ENCODE results near the gene PNPLA2. TPM values are rescaled to one million over a fixed set of nuclear protein-coding genes. Genes with fewer than 3 reads are reported as not detected.
A peak's percentile ranks its signal among the peaks of the same experiment; 100 is the strongest.

Gene PNPLA2
- polyA plus RNA-seq, 4 donors, result 38.2 to 87.6 (median 68.0) TPM

DNA sequence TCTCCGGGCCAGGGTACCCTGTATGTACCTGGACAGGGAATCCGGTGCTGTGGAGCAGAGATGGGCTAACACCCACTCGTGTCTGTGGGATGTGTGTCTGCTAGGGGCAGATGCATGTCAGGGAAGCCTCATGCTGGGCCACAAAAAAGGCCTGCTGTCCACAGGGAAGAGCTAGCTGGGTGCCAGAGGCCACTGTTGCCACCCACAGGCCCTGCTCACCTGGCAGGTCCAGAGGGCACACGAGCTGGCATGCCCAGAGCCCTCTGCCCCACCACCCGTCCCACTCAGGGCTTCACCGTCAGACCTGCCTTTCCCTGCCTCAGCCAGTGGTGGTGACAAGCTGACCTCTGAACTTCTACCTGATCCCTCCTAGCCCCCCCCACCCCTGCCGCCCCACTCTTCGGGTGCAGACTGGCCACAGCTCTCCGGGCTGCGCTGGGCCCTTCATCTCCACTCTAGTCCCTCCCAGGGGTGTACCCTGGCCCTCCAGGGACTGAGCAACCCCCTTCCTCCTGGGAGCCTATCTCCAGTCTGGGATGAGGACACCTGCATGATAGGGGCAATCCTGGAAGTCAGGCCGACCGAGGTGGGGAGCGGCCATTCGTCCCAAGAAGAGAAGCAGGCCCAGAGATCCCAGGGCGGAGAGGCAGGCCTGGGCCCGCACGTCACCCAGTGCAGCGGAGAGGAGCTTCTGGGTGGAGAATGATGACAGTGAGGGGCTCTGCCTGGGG, 22.0 kb upstream of the PNPLA2 start:
- DNase-seq (ENCODE audit: low read depth in 4 of 4, low spot score in 2 of 4), result no peak

GRCh38 chr11:797296-798092, 21.2 kb upstream of the PNPLA2 start:
- no peak for DNase-seq (ENCODE audit: low read depth in 4 of 4, low spot score in 2 of 4)

- DNase-seq (ENCODE audit: low read depth in 4 of 4, low spot score in 2 of 4), result no peak
Measured at GRCh38 chr11:798093-798713, 20.5 kb upstream of the PNPLA2 start, which contains the start of gene SLC25A22. Gene SLC25A22 (minus strand): TSS chr11:798281. CDS start chr11:795006, 3,275 bp downstream.

DNA sequence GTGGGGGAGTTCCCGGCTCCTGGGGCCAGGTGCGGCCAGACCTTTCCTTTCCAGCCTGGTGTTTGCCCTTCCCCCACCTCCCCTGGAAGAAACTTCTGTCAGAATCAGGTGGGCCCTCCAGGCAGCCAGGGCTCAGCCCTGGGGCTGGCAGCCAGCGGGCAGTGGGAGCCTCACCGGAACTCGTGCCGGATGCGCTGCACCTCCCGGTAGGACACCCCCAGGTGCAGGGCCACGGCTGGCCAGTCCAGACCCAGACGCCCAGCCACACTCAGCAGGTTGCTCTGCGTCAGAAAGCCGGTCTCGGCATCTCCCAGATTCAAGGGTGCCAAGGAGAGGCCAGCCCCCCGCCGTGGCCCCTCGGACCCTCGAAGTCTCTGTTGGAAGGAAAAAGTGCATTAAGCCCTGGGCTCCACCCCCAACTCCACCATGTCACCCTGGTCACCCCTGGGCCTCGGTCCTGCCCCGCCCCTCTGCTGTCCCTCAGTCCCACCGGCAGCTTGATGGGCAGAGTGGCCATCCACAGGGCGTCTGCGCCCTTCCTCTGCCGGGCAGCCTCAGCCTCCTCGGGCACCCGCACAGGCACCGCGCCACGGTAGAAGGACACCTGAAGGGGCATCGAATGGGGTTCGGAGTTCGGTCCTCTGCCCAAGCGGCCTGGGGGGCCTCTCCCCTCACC, 18.9 kb upstream of the PNPLA2 start:
- DNase-seq (ENCODE audit: low read depth in 4 of 4, low spot score in 2 of 4), result no peak

DNA sequence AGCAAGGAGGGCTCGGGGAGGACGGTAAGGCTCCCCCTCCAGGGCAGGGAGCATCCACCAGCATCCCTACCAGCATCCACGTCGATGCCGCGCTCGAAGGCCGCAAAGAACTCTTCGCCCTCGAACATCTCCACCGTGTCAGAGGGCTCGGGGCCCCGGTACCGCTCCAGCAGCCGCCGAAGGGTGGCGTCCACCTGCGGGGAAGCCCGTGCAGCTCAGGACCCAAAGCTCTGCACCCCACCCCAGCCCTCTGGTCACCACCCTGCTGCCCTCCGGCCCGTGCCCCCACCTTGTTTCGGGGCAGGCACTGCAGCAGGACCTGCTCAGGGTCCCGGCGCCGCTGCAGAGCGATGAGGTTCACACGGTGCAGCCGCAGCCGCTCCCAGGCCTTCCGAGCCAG, 18.2 kb upstream of the PNPLA2 start:
- no peak for DNase-seq (ENCODE audit: low read depth in 4 of 4, low spot score in 2 of 4)

GRCh38 chr11:801097-801780, 17.5 kb upstream of the PNPLA2 start:
- no peak for DNase-seq (ENCODE audit: low read depth in 4 of 4, low spot score in 2 of 4)

GRCh38 chr11:802018-802617, 16.6 kb upstream of the PNPLA2 start:
- DNase-seq (ENCODE audit: low read depth in 4 of 4, low spot score in 2 of 4), result no peak

DNA sequence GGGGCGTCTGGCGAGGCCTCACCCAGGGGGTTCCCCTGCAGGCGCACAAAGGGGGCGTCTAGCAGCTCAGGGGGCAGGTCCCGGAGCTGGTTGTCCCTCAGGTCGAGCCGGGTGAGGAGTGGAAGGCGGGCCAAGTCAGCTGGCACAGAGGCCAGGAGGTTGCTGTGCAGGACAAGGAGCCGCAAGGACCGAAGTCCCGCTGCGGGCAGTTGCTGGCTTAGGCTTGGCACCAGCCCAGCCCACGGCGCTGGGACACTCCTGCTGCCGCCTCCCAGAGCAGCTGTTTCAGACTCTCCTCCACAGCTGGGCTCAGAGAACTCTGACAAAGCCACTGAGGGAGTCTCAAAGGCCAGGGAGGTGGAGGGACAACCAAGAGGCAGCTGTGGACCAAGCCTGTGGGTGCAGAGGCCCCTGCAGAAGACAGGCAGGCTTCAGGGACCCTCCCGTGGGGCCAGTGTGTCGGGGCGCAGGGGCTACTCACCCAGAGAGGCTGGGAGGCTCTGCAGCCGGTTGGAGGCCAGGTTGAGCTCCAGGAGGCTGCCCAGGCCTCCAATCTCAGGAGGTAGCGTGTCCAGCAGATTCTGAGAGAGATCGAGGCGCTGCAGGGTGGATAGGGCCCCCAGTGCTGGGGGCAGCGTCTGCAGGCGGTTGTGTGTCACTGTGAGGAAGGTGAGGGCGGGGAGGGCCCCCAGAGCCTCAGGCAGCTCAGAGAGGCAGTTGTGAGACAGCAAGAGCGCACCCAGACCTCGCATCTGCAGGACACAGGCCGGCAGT, 15.8 kb upstream of the PNPLA2 start:
- DNase-seq (ENCODE audit: low read depth in 4 of 4, low spot score in 2 of 4), result no peak

- DNase-seq (ENCODE audit: low read depth in 4 of 4, low spot score in 2 of 4), result no peak
Measured at GRCh38 chr11:803467-803742, 15.3 kb upstream of the PNPLA2 start.

GRCh38 chr11:803770-804598, 14.7 kb upstream of the PNPLA2 start:
- DNase-seq (ENCODE audit: low read depth in 4 of 4, low spot score in 2 of 4), result no peak

- no peak for DNase-seq (ENCODE audit: low read depth in 4 of 4, low spot score in 2 of 4)
Measured at GRCh38 chr11:804599-804964, 14.1 kb upstream of the PNPLA2 start.

GRCh38 chr11:808427-809286, 10.1 kb upstream of the PNPLA2 start:
- DNase-seq (ENCODE audit: low read depth in 4 of 4, low spot score in 2 of 4), result no peak

GRCh38 chr11:809287-810039, 9.3 kb upstream of the PNPLA2 start, which contains the start of gene RPLP2:
Gene RPLP2 (plus strand): TSS chr11:809967. CDS start chr11:810235, 268 bp downstream.
- peak; percentile 97 to 99 (median 98) for DNase-seq (ENCODE audit: low read depth in 4 of 4, low spot score in 2 of 4)

GRCh38 chr11:810040-810567, 8.6 kb upstream of the PNPLA2 start:
- DNase-seq (ENCODE audit: low read depth in 4 of 4, low spot score in 2 of 4), result no peak

- DNase-seq (ENCODE audit: low read depth in 4 of 4, low spot score in 2 of 4), result no peak
Measured at GRCh38 chr11:811446-812245, 7.1 kb upstream of the PNPLA2 start.

GRCh38 chr11:812390-812789, 6.3 kb upstream of the PNPLA2 start:
- no peak for DNase-seq (ENCODE audit: low read depth in 4 of 4, low spot score in 2 of 4)

Data from left renal cortex interstitium (tissue), 4 donors.